Ovary (tissue), 9 donors: ENCODE results near the gene SHMT2. TPM values are rescaled to one million over a fixed set of nuclear protein-coding genes. Genes with fewer than 3 reads are reported as not detected.

ENCODE experiments used
- DNase-seq, 5 donors: peaks; one replicate each; pipeline ENCODE4 v3.0.0-alpha.2; 2019 to 2020
- H3K27ac ChIP-seq, 2 donors: fragments of 200-600 bp; one replicate each; pipeline versions ENCODE4 v1.5.1 to v1.8.0; 2019 to 2022
- H3K27me3 ChIP-seq: fragments of 200-600 bp; one replicate; pipeline ENCODE4 v1.8.0; 2022
- H3K36me3 ChIP-seq: fragments of 200-600 bp; sonication (generic); one replicate; pipeline ENCODE4 v1.5.1; 2019
- H3K4me1 ChIP-seq: one replicate; pipeline ENCODE4 v1.8.1; 2013; ENCODE audit warnings: mild to moderate bottlenecking, moderate library complexity; ENCODE audit not compliant: insufficient read depth
- H3K4me3 ChIP-seq: fragments of 200-600 bp; sonication (generic); one replicate; pipeline ENCODE4 v1.5.1; 2017
- H3K9me3 ChIP-seq, 2 donors: fragments of 200-600 bp in 1 of 2; sonication (generic) in 1 of 2; one replicate each; pipeline versions ENCODE4 v1.5.1 to v1.8.1; 2013 to 2019; ENCODE audit warnings: mild to moderate bottlenecking in 1 of 2, moderate library complexity in 1 of 2
- CTCF ChIP-seq, 3 donors: fragments of 450-650 bp in 2 of 3; fragments of 200-600 bp in 1 of 3; IDR thresholded peaks; one replicate each; pipeline versions ENCODE4 v1.5.1 to v1.8.0; 2016 to 2022; ENCODE audit warnings: antibody characterized with exemption in 3 of 3, mild to moderate bottlenecking in 1 of 3
- EP300 ChIP-seq: sonication (generic); formaldehyde crosslinking; IDR thresholded peaks from one replicate; pipeline ENCODE4 v1.6.1; 2017; ENCODE audit warnings: antibody characterized with exemption
- POLR2A ChIP-seq: fragments of 450-650 bp; IDR thresholded peaks from one replicate; pipeline ENCODE4 v1.6.1; 2017; ENCODE audit warnings: antibody characterized with exemption, mild to moderate bottlenecking, moderate library complexity
- WGBS, 3 donors: extraction: QIAGEN DNeasy Blood & Tissue Kit in 1 of 3; methylation state at CpG; one replicate each; pipeline versions ENCODE4 v1.1.5 to v1.1.7; 2013 to 2017; 5-methylcytosine and 5-hydroxymethylcytosine counted together
- intact Hi-C, 4 donors: fragments of 100-400 bp; cut with DNase I; formaldehyde crosslinking; loops; one replicate each; pipeline versions ENCODE4 v1.11.0 to v1.15.1; 2022 to 2023
- polyA plus RNA-seq, 2 donors: library from polyadenylated mRNA; stranded (reverse); fragments of 200-250 nt in 1 of 2; fragments of 350-450 nt in 1 of 2; fragmentation: Illumina TruSeq in 1 of 2; extraction: RNeasy Lipid Tissue Mini Kit (QIAGEN cat#74804) in 1 of 2; gene quantifications; one replicate each; pipeline ENCODE4 v1.2.3, GENCODE V29; 2013 to 2014
- total RNA-seq, 7 donors: library from RNA; depleted of rRNA in 2 of 7; stranded (reverse); fragments of >200 nt in 2 of 7; fragmentation: NEBNext Ultra II Directional in 3 of 7; extraction: Animal tissue kit (Norgen Biotek cat#: 25700) in 3 of 7; gene quantifications; one replicate each; pipeline versions ENCODE4 v1.1.0 to v1.2.4, GENCODE V29; 2016 to 2023
- donor health status: DM: no; HTN: no; CAD: no; lungs with moderate emphysema.
- donor health status: DM: no; HTN: no; CAD: no.
- donor health status: Bipolar disorder and iron deficiency.
- donor health status: DM: yes; HTN: yes; CAD: no.
- donor health status: DM: no; HTN: no; CAD: no.
- donor health status: DM: yes; HTN: yes; CAD: no.

SHMT2 gene
- total and polyA plus RNA-seq, 9 donors: 23.0 to 185 (median 42.0) TPM

- no peak overlapping the region for H3K4me3 ChIP-seq
- peaks cover 7% of the 10 kb centered on the region for H3K27me3 ChIP-seq
- peak in 1 of 5 donors; percentile 28 for DNase-seq
- no peak overlapping the region for H3K27ac ChIP-seq
- intact Hi-C loops: loop anchor here in 1 of 4 donors (1.0 kb wide), 1 partner anchor 206 kb away; the partner anchor contains the start of gene R3HDM2
- H3K9me3 ChIP-seq: no peaks in the 10 kb centered on the region
- H3K4me1 ChIP-seq: peaks cover 7% of the 10 kb centered on the region
- 64 to 68% (median 65%) methylated on average over 18 of the region's 18 CpGs for WGBS, 3 donors
- H3K36me3 ChIP-seq: no peaks in the 10 kb centered on the region
- no peak for TF ChIP-seq EP300
- TF ChIP-seq CTCF (IDR thresholded peaks at IDR 0.05): no peak
- TF ChIP-seq POLR2A: no peak
Observed at GRCh38 chr12:57225680-57226210, 3.8 kb upstream of the SHMT2 start.

- Histone ChIP-seq H3K9me3 (no peaks in the 10 kb centered on the region), H3K27me3 (peaks cover 3% of the 10 kb centered on the region), H3K27ac (no peak overlapping the region), H3K4me1 (peaks cover 7% of the 10 kb centered on the region), H3K36me3 (no peaks in the 10 kb centered on the region), H3K4me3 (no peak overlapping the region)
- DNase-seq: no peak
- WGBS, 3 donors: 9 to 15% (median 12%) methylated on average over 28 to 35 of the region's 35 CpGs
- TF ChIP-seq EP300: no peak
- intact Hi-C loops: loop anchor here in 1 of 4 donors (1.0 kb wide), 1 partner anchor 205 kb away; the partner anchor contains the start of gene R3HDM2
Observed at GRCh38 chr12:57226588-57227314, 2.8 kb upstream of the SHMT2 start.

- no peaks in the 10 kb centered on the region for H3K9me3 ChIP-seq
- intact Hi-C loops: no loop called here
- H3K4me3 ChIP-seq: no peak overlapping the region
- TF ChIP-seq CTCF (IDR thresholded peaks at IDR 0.05) (no peak), EP300 (no peak), POLR2A (no peak)
- peaks cover 3% of the 10 kb centered on the region for H3K27me3 ChIP-seq
- H3K36me3 ChIP-seq: no peaks in the 10 kb centered on the region
- WGBS, 3 donors: 37 to 43% (median 42%) methylated on average over 7 to 8 of the region's 8 CpGs
- H3K4me1 ChIP-seq: peaks cover 7% of the 10 kb centered on the region
- no peak for DNase-seq
- no peak overlapping the region for H3K27ac ChIP-seq
Observed at GRCh38 chr12:57227315-57228115, 2.0 kb upstream of the SHMT2 start.

- TF ChIP-seq EP300 (no peak), CTCF (IDR thresholded peaks at IDR 0.05) (peak in 1 of 3 donors; percentile 14), POLR2A (no peak)
- Histone ChIP-seq H3K4me1 (peaks cover 7% of the 10 kb centered on the region), H3K27me3 (peaks cover 3% of the 10 kb centered on the region), H3K27ac (no peak overlapping the region), H3K36me3 (no peaks in the 10 kb centered on the region), H3K4me3 (peak overlapping the region; percentile 66), H3K9me3 (no peaks in the 10 kb centered on the region)
- intact Hi-C loops: no loop called here
- WGBS, 3 donors: 14 to 17% (median 17%) methylated on average over 9 of the region's 9 CpGs
- DNase-seq: no peak
Observed at GRCh38 chr12:57229046-57229633, 371 bp upstream of the SHMT2 start.
